H1 (cell line): Measurements from ENCODE around the gene SIT1. TPM values are rescaled to one million over a fixed set of nuclear protein-coding genes. Genes with fewer than 3 reads are reported as not detected.
"Not testable (repeated sequence)": the region's sequence is repeated elsewhere in the genome, so short reads cannot be mapped to it uniquely, and the experiment has no call there.

Source experiments
- CTCF ChIA-PET: fragments of 300-600 bp; sonication (Branson Sonifier 250); formaldehyde crosslinking; loops from one replicate; lab custom pipeline; 2021; ENCODE audit not compliant: partially characterized antibody; lab: Charles Lee
- POLR2A ChIA-PET: fragments of 300-600 bp; sonication (Branson Sonifier 250); formaldehyde crosslinking; loops from one replicate; lab custom pipeline; 2021; ENCODE audit warnings: inconsistent platforms; ENCODE audit not compliant: partially characterized antibody; lab: Charles Lee
- DNase-seq, 2 experiments: peaks; one replicate each; pipeline versions ENCODE4 v3.0.0 to v3.0.0-alpha.2; 2010 to 2022; ENCODE audit warnings: low spot score in 2 of 2, low read depth in 1 of 2, mixed read lengths in 1 of 2
- FAIRE-seq: peaks from 2 replicates; lab custom pipeline; 2011; peaks lifted over from hg19 to GRCh38; lab: Jason Lieb, UNC
- H2AFZ ChIP-seq: 2 replicates; pipeline ENCODE4 v1.8.1; 2012; ENCODE audit warnings: low read length, inconsistent platforms
- H2AK5ac ChIP-seq: 2 replicates; pipeline ENCODE4 v1.6.1; 2013; ENCODE audit warnings: low read depth, low read length
- H2BK120ac ChIP-seq: replicated peaks from 2 replicates; pipeline ENCODE3; 2013; ENCODE audit warnings: low read depth, low read length, inconsistent platforms
- H2BK12ac ChIP-seq: 2 replicates; pipeline ENCODE4 v1.6.1; 2013; ENCODE audit warnings: low read depth, low read length
- H2BK15ac ChIP-seq: 2 replicates; pipeline ENCODE4 v1.6.1; 2013; ENCODE audit warnings: low read length
- H2BK20ac ChIP-seq: 2 replicates; pipeline ENCODE4 v1.6.1; 2013; ENCODE audit warnings: low read length
- H2BK5ac ChIP-seq: 2 replicates; pipeline ENCODE4 v1.6.1; 2013; ENCODE audit warnings: low read depth, low read length
- H3K14ac ChIP-seq: 2 replicates; pipeline ENCODE4 v1.6.1; 2013; ENCODE audit warnings: inconsistent platforms; ENCODE audit not compliant: insufficient read length
- H3K18ac ChIP-seq: 2 replicates; pipeline ENCODE4 v1.6.1; 2013; ENCODE audit warnings: low read length; ENCODE audit errors: extremely low read depth
- H3K23ac ChIP-seq: 2 replicates; pipeline ENCODE4 v1.6.1; 2013; ENCODE audit warnings: inconsistent platforms; ENCODE audit not compliant: insufficient read length
- H3K23me2 ChIP-seq: 2 replicates; pipeline ENCODE4 v1.6.1; 2013; ENCODE audit warnings: low read depth, low read length
- H3K27ac ChIP-seq: 2 replicates; pipeline ENCODE4 v1.6.1; 2011; ENCODE audit warnings: low read depth, low read length, inconsistent platforms
- H3K27me3 ChIP-seq, 4 experiments: replicated peaks in 1 of 4; 1 replicate in 1 of 4; 2 replicates in 3 of 4; pipeline versions ENCODE4 v1.6.1 to v1.8.1; 2011 to 2013; ENCODE audit warnings: low read length in 3 of 4, mild to moderate bottlenecking in 3 of 4, inconsistent platforms in 2 of 4, mixed read lengths in 2 of 4, moderate library complexity in 1 of 4; ENCODE audit not compliant: control insufficient read depth in 3 of 4, insufficient read depth in 3 of 4; ENCODE audit errors: extremely low read depth in 1 of 4
- H3K36me3 ChIP-seq, 4 experiments: 2 replicates each; pipeline versions ENCODE4 v1.6.1 to v1.8.1; 2011 to 2013; ENCODE audit warnings: mild to moderate bottlenecking in 4 of 4, low read length in 3 of 4, moderate library complexity in 2 of 4, control low read depth in 1 of 4, inconsistent platforms in 1 of 4; ENCODE audit not compliant: insufficient read depth in 4 of 4, control insufficient read depth in 2 of 4
- H3K4ac ChIP-seq: replicated peaks from 2 replicates; pipeline ENCODE3; 2013; ENCODE audit warnings: low read length, low read depth, mixed read lengths, inconsistent platforms; ENCODE audit not compliant: insufficient read length
- H3K4me1 ChIP-seq, 4 experiments: replicated peaks in 1 of 4; 1 replicate in 1 of 4; 2 replicates in 3 of 4; pipeline versions ENCODE4 v1.6.1 to v1.8.1; 2011 to 2013; ENCODE audit warnings: low read length in 3 of 4, inconsistent platforms in 2 of 4, mixed read lengths in 1 of 4; ENCODE audit not compliant: insufficient read depth in 4 of 4, control insufficient read depth in 3 of 4
- H3K4me2 ChIP-seq, 2 experiments: 2 replicates each; pipeline versions ENCODE4 v1.6.1 to v1.8.1; 2011 to 2013; ENCODE audit warnings: low read depth in 2 of 2, low read length in 2 of 2, control low read depth in 1 of 2, inconsistent platforms in 1 of 2, mild to moderate bottlenecking in 1 of 2; ENCODE audit not compliant: insufficient read depth in 1 of 2
- H3K4me3 ChIP-seq, 4 experiments: fragments of 200-600, 300-600 bp in 1 of 4; sonication (generic), shearing (Covaris generic), sonication (Bioruptor Twin) in 1 of 4; 2 replicates each; pipeline versions ENCODE4 v1.5.1 to v1.8.1; 2011 to 2016; ENCODE audit warnings: low read length in 4 of 4, low read depth in 3 of 4, control low read depth in 2 of 4, inconsistent platforms in 2 of 4, mild to moderate bottlenecking in 2 of 4, mixed read lengths in 1 of 4, moderate library complexity in 1 of 4; ENCODE audit not compliant: insufficient read depth in 2 of 4; ENCODE audit errors: extremely low read depth in 1 of 4
- H3K56ac ChIP-seq: replicated peaks from 2 replicates; pipeline ENCODE3; 2013; ENCODE audit warnings: low read depth, mild to moderate bottlenecking, mixed read lengths, low read length, inconsistent platforms; ENCODE audit not compliant: insufficient read length
- H3K79me1 ChIP-seq: 2 replicates; pipeline ENCODE4 v1.6.1; 2013; ENCODE audit warnings: low read depth, low read length, control low read depth
- H3K79me2 ChIP-seq, 2 experiments: 2 replicates each; pipeline versions ENCODE4 v1.6.1 to v1.8.1; 2012 to 2013; ENCODE audit warnings: low read length in 2 of 2, mild to moderate bottlenecking in 2 of 2, inconsistent platforms in 1 of 2; ENCODE audit not compliant: insufficient read depth in 2 of 2, control insufficient read depth in 1 of 2
- H3K9ac ChIP-seq, 4 experiments: replicated peaks in 1 of 4; 1 replicate in 1 of 4; 2 replicates in 3 of 4; pipeline versions ENCODE4 v1.6.1 to v1.8.1; 2011 to 2013; ENCODE audit warnings: low read depth in 3 of 4, low read length in 3 of 4, control low read depth in 2 of 4, mild to moderate bottlenecking in 2 of 4, moderate library complexity in 2 of 4, inconsistent platforms in 1 of 4; ENCODE audit errors: extremely low read depth in 1 of 4
- H3K9me3 ChIP-seq, 2 experiments: 2 replicates each; pipeline versions ENCODE4 v1.6.1 to v1.8.1; 2012 to 2013; ENCODE audit warnings: mild to moderate bottlenecking in 2 of 2, moderate library complexity in 2 of 2, control low read depth in 1 of 2, inconsistent platforms in 1 of 2, low read depth in 1 of 2, low read length in 1 of 2, mixed read lengths in 1 of 2; ENCODE audit not compliant: insufficient read depth in 2 of 2
- H4K20me1 ChIP-seq, 2 experiments: replicated peaks in 1 of 2; 2 replicates each; pipeline versions ENCODE3 to v1.8.1; 2011 to 2013; ENCODE audit warnings: inconsistent platforms in 2 of 2, low read length in 2 of 2, mild to moderate bottlenecking in 1 of 2; ENCODE audit not compliant: insufficient read depth in 2 of 2, control insufficient read depth in 1 of 2
- H4K5ac ChIP-seq: 2 replicates; pipeline ENCODE4 v1.6.1; 2013; ENCODE audit warnings: low read length, low read depth, mixed read lengths, inconsistent platforms; ENCODE audit not compliant: insufficient read length
- H4K8ac ChIP-seq: 2 replicates; pipeline ENCODE4 v1.8.0; 2013; ENCODE audit warnings: mild to moderate bottlenecking, moderate library complexity, low read length, inconsistent platforms; ENCODE audit not compliant: insufficient read depth; ENCODE audit errors: extremely low read depth
- H4K91ac ChIP-seq: replicated peaks from 2 replicates; pipeline ENCODE3; 2013; ENCODE audit warnings: low read length, mixed read lengths, inconsistent platforms; ENCODE audit not compliant: insufficient read length
- BRCA1 ChIP-seq: IDR thresholded peaks from 2 replicates; pipeline ENCODE4 v1.6.1; 2012; ENCODE audit warnings: low read depth, low read length, improper control_type of control experiment
- GABPA ChIP-seq: IDR thresholded peaks from 2 replicates; pipeline ENCODE4 v1.6.1; 2011; ENCODE audit warnings: mild to moderate bottlenecking, low read length, moderate library complexity, borderline replicate concordance; ENCODE audit not compliant: insufficient read depth
- MAFK ChIP-seq: IDR thresholded peaks from 2 replicates; pipeline ENCODE4 v1.6.1; 2012; ENCODE audit warnings: low read depth, mild to moderate bottlenecking, improper control_type of control experiment, low read length
- NANOG ChIP-seq: IDR thresholded peaks from 2 replicates; pipeline ENCODE4 v1.6.1; 2011; ENCODE audit warnings: low read length, low read depth, mild to moderate bottlenecking, inconsistent platforms; ENCODE audit not compliant: insufficient read depth, poor library complexity, severe bottlenecking
- RFX5 ChIP-seq: IDR thresholded peaks from 2 replicates; pipeline ENCODE4 v1.6.1; 2011; ENCODE audit warnings: low read depth, low read length, improper control_type of control experiment, borderline replicate concordance
- SIRT6 ChIP-seq: IDR thresholded peaks from one replicate; pipeline ENCODE4 v1.7.1; 2012; ENCODE audit warnings: low read length, inconsistent platforms
- TEAD4 ChIP-seq: IDR thresholded peaks from 2 replicates; pipeline ENCODE4 v1.6.1; 2012; ENCODE audit warnings: low read depth, low read length, inconsistent platforms, mixed read lengths
- WGBS, 2 experiments: shearing (Covaris generic) in 1 of 2; methylation state at CpG; one replicate each; pipeline versions ENCODE4 v1.1.6 to v1.1.7; 2013 to 2015; ENCODE audit warnings: low lambda C conversion rate in 2 of 2, mixed read lengths in 2 of 2, inconsistent platforms in 1 of 2, low coverage in 1 of 2, missing lambda C conversion rate in 1 of 2; ENCODE audit not compliant: insufficient replicate concordance in 2 of 2, insufficient coverage in 1 of 2, insufficient read length in 1 of 2; ENCODE audit errors: extremely low coverage in 1 of 2, missing lambda C conversion rate in 1 of 2; 5-methylcytosine and 5-hydroxymethylcytosine counted together
- polyA plus RNA-seq, 7 experiments: library from polyadenylated mRNA; depleted of rRNA in 3 of 7; stranded (reverse) in 5 of 7; unstranded in 2 of 7; fragments of >200 nt in 5 of 7; fragments of 200-250 nt in 2 of 7; gene quantifications; 1 replicate in 5 of 7; 2 replicates in 1 of 7; 4 replicates in 1 of 7; pipeline versions ENCODE4 v1.2.1 to v1.2.3, GENCODE V29; 2011 to 2013; ENCODE audit warnings: missing spikeins in 2 of 7, mixed read lengths in 2 of 7
- total RNA-seq: library from RNA; stranded (reverse); fragmentation: NEBNext Ultra II Directional; extraction: Animal tissue kit (Norgen Biotek cat#: 25700); gene quantifications from 2 replicates; pipeline ENCODE4 v1.2.1, GENCODE V29; 2021
- TF ChIP-seq, protein P1 (sequence below), 3 experiments: IDR thresholded peaks; 1 replicate in 2 of 3; 2 replicates in 1 of 3; pipeline versions ENCODE4 v1.5.1 to v1.6.1; 2011; ENCODE audit warnings: low read length in 3 of 3, mild to moderate bottlenecking in 3 of 3, inconsistent platforms in 2 of 3, low read depth in 1 of 3, moderate library complexity in 1 of 3; ENCODE audit not compliant: insufficient read depth in 1 of 3; ENCODE audit errors: control extremely low read depth in 1 of 3
- TF ChIP-seq, protein P2 (sequence below): IDR thresholded peaks from 2 replicates; pipeline ENCODE4 v1.6.1; 2011; ENCODE audit warnings: low read length, improper control_type of control experiment

SIT1 gene
- total and polyA plus RNA-seq, 2 of the 8 experiments (the other 6 are each of a cell fraction or from before 2014, with no cell fraction given), result 8.2 to 12.8 TPM

DNA sequence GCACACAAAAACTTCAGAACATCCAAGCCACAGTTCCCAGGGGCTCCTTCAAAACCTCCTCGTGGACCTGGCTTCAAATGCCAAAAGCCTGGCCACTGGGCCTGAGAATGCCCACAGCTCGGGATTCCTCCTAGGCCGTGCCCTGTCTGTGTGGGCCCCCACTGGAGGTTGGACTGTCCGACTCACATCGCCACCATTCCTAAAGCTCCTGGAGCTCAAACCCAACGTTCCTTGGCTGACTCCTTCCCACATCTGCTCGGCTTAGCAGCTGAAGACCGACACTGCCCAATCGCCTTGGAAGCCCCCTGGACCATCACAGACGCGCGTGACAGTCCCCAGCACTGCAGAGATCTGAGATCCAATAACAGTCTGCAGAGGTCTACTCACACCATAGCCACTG is 7.7 kb downstream of the SIT1 start (continued):
- TF ChIP-seq NANOG (no peak), MAFK (no peak), RFX5 (no peak), TEAD4 (no peak), BRCA1 (no peak), GABPA (no peak), SIRT6 (no peak)
- TF ChIP-seq, protein P1, sequence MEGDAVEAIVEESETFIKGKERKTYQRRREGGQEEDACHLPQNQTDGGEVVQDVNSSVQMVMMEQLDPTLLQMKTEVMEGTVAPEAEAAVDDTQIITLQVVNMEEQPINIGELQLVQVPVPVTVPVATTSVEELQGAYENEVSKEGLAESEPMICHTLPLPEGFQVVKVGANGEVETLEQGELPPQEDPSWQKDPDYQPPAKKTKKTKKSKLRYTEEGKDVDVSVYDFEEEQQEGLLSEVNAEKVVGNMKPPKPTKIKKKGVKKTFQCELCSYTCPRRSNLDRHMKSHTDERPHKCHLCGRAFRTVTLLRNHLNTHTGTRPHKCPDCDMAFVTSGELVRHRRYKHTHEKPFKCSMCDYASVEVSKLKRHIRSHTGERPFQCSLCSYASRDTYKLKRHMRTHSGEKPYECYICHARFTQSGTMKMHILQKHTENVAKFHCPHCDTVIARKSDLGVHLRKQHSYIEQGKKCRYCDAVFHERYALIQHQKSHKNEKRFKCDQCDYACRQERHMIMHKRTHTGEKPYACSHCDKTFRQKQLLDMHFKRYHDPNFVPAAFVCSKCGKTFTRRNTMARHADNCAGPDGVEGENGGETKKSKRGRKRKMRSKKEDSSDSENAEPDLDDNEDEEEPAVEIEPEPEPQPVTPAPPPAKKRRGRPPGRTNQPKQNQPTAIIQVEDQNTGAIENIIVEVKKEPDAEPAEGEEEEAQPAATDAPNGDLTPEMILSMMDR (IDR thresholded peaks at IDR 0.05; ENCODE audit: control extremely low read depth in 1 of 3, insufficient read depth in 1 of 3, low read depth in 1 of 3, low read length in 3 of 3), result no peak
- TF ChIP-seq, protein P2, sequence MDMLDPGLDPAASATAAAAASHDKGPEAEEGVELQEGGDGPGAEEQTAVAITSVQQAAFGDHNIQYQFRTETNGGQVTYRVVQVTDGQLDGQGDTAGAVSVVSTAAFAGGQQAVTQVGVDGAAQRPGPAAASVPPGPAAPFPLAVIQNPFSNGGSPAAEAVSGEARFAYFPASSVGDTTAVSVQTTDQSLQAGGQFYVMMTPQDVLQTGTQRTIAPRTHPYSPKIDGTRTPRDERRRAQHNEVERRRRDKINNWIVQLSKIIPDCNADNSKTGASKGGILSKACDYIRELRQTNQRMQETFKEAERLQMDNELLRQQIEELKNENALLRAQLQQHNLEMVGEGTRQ, result no peak

DNA sequence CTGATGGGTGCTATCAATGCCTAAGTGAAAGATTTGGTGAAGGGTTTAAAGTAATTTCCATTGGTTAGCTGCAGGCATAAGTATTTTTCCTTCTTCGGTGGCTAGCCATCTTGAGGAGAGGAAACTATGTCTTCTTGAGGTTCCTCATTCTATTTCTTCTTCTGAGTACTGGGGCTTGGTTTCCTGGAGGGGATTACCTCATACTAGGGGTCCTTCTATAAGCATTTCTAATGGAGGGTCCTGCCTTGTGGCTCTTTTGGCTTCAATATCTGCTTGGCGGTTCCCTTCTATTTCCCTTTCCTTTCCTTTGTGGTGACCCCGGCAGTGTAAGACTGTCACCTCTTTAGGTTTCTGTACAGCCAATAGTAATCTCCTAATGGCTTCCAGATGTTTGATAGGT is 9.3 kb downstream of the SIT1 start:
- H2BK15ac ChIP-seq, H3K79me2 ChIP-seq, H3K9ac ChIP-seq, H3K36me3 ChIP-seq, POLR2A ChIA-PET, H3K79me1 ChIP-seq, H2BK12ac ChIP-seq, H3K4me1 ChIP-seq, H3K9me3 ChIP-seq, DNase-seq, H2AK5ac ChIP-seq, H3K27me3 ChIP-seq, H4K91ac ChIP-seq, H3K56ac ChIP-seq, H3K14ac ChIP-seq, H3K4me2 ChIP-seq, H2BK20ac ChIP-seq, H2BK120ac ChIP-seq, H3K18ac ChIP-seq, H3K27ac ChIP-seq, H3K23ac ChIP-seq, H2AFZ ChIP-seq, H3K4me3 ChIP-seq, H4K8ac ChIP-seq, H4K5ac ChIP-seq, FAIRE-seq, H3K23me2 ChIP-seq, H4K20me1 ChIP-seq, H3K4ac ChIP-seq, H2BK5ac ChIP-seq: not testable (repeated sequence)
- 100% methylated on average over 3 of the region's 3 CpGs; no CpG with 5 or more reads in 1 of the 2 experiments for WGBS, 2 experiments
- CTCF ChIA-PET, result interaction anchor here (1.0 to 2.1 kb wide), 4 partner anchors 26 to 88 kb away, joined by 3 to 6 read pairs (median 4); no protein-coding TSS in a partner anchor
